Measurements from ENCODE around the gene ALDH9A1.

The ALDH9A1 gene

GRCh38 chr1:165634154-165634921 is 64.0 kb downstream of the ALDH9A1 start:
- WGBS, 2 experiments, result 74 to 86% methylated on average over 3 to 4 of the region's 6 CpGs
- no peaks in the 10 kb centered on the region for H3K9me3 ChIP-seq (ENCODE audit: control insufficient read depth, low read length)

DNA sequence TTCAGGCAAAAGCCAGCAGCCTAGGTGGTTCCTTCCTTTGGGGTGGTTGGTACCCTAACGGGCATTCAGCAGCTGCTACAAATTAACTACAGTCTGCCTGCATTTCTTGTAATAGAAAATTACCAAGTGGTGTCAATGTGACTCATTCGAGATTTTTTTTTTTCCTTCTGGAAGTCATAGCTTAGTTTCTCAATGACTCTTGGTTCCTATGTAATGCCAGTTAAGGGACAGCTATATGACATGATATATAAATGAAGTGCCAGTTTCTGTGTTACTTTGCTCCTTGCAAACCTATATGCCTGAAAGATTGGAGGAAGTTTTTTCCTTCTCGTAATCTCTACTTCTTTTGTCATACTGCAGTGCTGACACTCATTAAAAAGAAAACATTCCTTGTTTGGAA is 64.7 kb downstream of the ALDH9A1 start:
- H3K27me3 ChIP-seq (ENCODE audit: control insufficient read depth, insufficient read depth, low read length, poor library complexity, severe bottlenecking), result peaks cover 11% of the 10 kb centered on the region
- H3K27ac ChIP-seq (ENCODE audit: insufficient read depth, low read depth, low read length, poor library complexity, severe bottlenecking), result no peak overlapping the region
- WGBS, 2 experiments, result 73 to 78% methylated on average over 3 of the region's 3 CpGs
- peaks cover 26% of the 10 kb centered on the region for H3K4me1 ChIP-seq (ENCODE audit: control insufficient read depth, insufficient read depth, low read length)
- H3K4me3 ChIP-seq (ENCODE audit: insufficient read depth, low read depth, low read length), result no peak overlapping the region
- no peaks in the 10 kb centered on the region for H3K9me3 ChIP-seq (ENCODE audit: control insufficient read depth, low read length)
- H3K36me3 ChIP-seq (ENCODE audit: control insufficient read depth, insufficient read depth, low read length), result no peaks in the 10 kb centered on the region

More at GRCh38 chr1:165634154-165634921, 64.0 kb downstream of the ALDH9A1 start:
- no peaks in the 10 kb centered on the region for H3K36me3 ChIP-seq (ENCODE audit: control insufficient read depth, insufficient read depth, low read length)
- no peak overlapping the region for H3K4me3 ChIP-seq (ENCODE audit: insufficient read depth, low read depth, low read length)
- peaks cover 26% of the 10 kb centered on the region for H3K4me1 ChIP-seq (ENCODE audit: control insufficient read depth, insufficient read depth, low read length)
- no peak overlapping the region for H3K27ac ChIP-seq (ENCODE audit: insufficient read depth, low read depth, low read length, poor library complexity, severe bottlenecking)
- peaks cover 7% of the 10 kb centered on the region for H3K27me3 ChIP-seq (ENCODE audit: control insufficient read depth, insufficient read depth, low read length, poor library complexity, severe bottlenecking)

DNA sequence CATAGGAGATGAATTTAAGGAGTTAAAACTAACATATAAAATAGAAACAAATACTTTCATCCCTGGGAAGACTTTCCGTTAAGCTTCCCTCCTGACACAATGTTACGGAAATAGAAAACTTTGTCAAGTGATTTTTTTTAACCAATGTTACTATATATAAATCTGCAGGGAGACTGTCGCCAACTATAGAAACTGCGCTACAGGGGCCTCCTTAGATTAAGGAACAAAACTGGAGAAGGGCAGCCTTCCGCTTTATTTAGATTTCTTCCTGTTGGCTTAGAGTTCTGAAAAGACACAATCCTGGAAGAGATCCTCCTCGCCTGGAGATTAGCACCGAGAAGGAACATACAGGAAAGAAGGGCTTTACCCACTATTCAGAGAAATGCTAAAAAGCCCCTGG is 65.9 kb downstream of the ALDH9A1 start:
- no peak overlapping the region for H3K27ac ChIP-seq (ENCODE audit: insufficient read depth, low read depth, low read length, poor library complexity, severe bottlenecking)
- no peaks in the 10 kb centered on the region for H3K9me3 ChIP-seq (ENCODE audit: control insufficient read depth, low read length)
- 50 to 58% methylated on average over 6 to 7 of the region's 7 CpGs for WGBS, 2 experiments
- no peak overlapping the region for H3K4me3 ChIP-seq (ENCODE audit: insufficient read depth, low read depth, low read length)
- peaks cover 23% of the 10 kb centered on the region for H3K4me1 ChIP-seq (ENCODE audit: control insufficient read depth, insufficient read depth, low read length)
- H3K27me3 ChIP-seq (ENCODE audit: control insufficient read depth, insufficient read depth, low read length, poor library complexity, severe bottlenecking), result peaks cover 11% of the 10 kb centered on the region
- no peaks in the 10 kb centered on the region for H3K36me3 ChIP-seq (ENCODE audit: control insufficient read depth, insufficient read depth, low read length)

GRCh38 chr1:165632152-165632469 is 66.3 kb downstream of the ALDH9A1 start:
- 7 to 12% methylated on average over 5 of the region's 5 CpGs for WGBS, 2 experiments
- Histone ChIP-seq H3K9me3 (ENCODE audit: control insufficient read depth, low read length) (no peaks in the 10 kb centered on the region), H3K36me3 (ENCODE audit: control insufficient read depth, insufficient read depth, low read length) (no peaks in the 10 kb centered on the region), H3K4me1 (ENCODE audit: control insufficient read depth, insufficient read depth, low read length) (peaks cover 23% of the 10 kb centered on the region), H3K27me3 (ENCODE audit: control insufficient read depth, insufficient read depth, low read length, poor library complexity, severe bottlenecking) (peaks cover 11% of the 10 kb centered on the region), H3K4me3 (ENCODE audit: insufficient read depth, low read depth, low read length) (peak overlapping the region; percentile 85), H3K27ac (ENCODE audit: insufficient read depth, low read depth, low read length, poor library complexity, severe bottlenecking) (no peak overlapping the region)

- Histone ChIP-seq H3K9me3 (ENCODE audit: control insufficient read depth, low read length) (no peaks in the 10 kb centered on the region), H3K27me3 (ENCODE audit: control insufficient read depth, insufficient read depth, low read length, poor library complexity, severe bottlenecking) (peaks cover 11% of the 10 kb centered on the region), H3K36me3 (ENCODE audit: control insufficient read depth, insufficient read depth, low read length) (no peaks in the 10 kb centered on the region), H3K4me1 (ENCODE audit: control insufficient read depth, insufficient read depth, low read length) (peaks cover 23% of the 10 kb centered on the region), H3K27ac (ENCODE audit: insufficient read depth, low read depth, low read length, poor library complexity, severe bottlenecking) (no peak overlapping the region), H3K4me3 (ENCODE audit: insufficient read depth, low read depth, low read length) (peak overlapping the region; percentile 85)
- 0 to 1% methylated on average over 31 of the region's 31 CpGs for WGBS, 2 experiments
Observed at GRCh38 chr1:165631342-165632151, 66.8 kb downstream of the ALDH9A1 start.

GRCh38 chr1:165630629-165631341 is 67.6 kb downstream of the ALDH9A1 start, which contains the start of gene MGST3:
TSS of gene MGST3 (plus strand) at chr1:165631234. CDS start at chr1:165649848, 18,614 bp downstream.
- H3K27me3 ChIP-seq (ENCODE audit: control insufficient read depth, insufficient read depth, low read length, poor library complexity, severe bottlenecking), result peaks cover 11% of the 10 kb centered on the region
- 0% methylated on average over 56 of the region's 56 CpGs for WGBS, 2 experiments
- peak within 1 kb of the TSS; percentile 82 for H3K27ac ChIP-seq (ENCODE audit: insufficient read depth, low read depth, low read length, poor library complexity, severe bottlenecking)
- no peaks in the 10 kb centered on the region for H3K36me3 ChIP-seq (ENCODE audit: control insufficient read depth, insufficient read depth, low read length)
- H3K4me3 ChIP-seq (ENCODE audit: insufficient read depth, low read depth, low read length), result peak within 1 kb of the TSS; percentile 85
- H3K4me1 ChIP-seq (ENCODE audit: control insufficient read depth, insufficient read depth, low read length), result peaks cover 23% of the 10 kb centered on the region
- H3K9me3 ChIP-seq (ENCODE audit: control insufficient read depth, low read length), result no peaks in the 10 kb centered on the region

DNA sequence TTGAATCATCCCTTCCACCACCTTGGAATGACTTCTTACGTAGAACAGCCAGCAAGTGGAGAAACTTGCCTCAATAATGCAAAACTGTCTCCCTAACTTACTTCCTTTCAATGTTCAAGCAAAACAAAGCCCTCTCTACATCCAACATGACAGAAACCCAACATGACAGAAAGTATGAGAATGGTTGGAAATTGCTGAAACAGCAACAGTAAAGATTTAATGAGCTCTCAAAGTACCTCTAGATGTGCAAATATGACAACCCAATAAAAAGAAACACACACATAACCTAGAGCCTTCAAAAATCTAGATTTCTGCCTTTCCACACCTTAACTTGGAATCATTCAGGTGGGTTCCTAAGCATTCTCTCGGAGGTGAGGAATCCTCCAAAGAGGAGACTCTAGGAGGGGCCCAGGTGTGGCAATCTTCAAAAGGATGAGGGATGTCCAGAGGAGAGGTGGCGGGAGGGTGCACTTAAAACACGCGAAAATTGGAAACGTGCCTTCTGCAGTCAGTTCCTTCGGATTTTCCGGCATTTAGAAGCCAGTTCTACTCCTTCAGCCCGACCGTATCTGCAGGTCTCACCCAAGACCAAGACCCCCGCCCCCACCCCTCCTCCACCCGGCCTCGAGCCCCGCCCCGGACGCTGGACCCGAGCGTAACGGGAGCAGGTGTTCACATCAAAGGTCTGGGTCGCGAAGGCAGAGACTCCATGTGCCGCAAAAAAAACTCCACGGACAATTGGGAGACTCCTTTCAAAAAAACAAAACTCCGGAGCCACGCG is 68.3 kb downstream of the ALDH9A1 start:
- 5 to 8% methylated on average over 20 to 26 of the region's 26 CpGs for WGBS, 2 experiments
- Histone ChIP-seq H3K4me1 (ENCODE audit: control insufficient read depth, insufficient read depth, low read length) (peaks cover 20% of the 10 kb centered on the region), H3K27me3 (ENCODE audit: control insufficient read depth, insufficient read depth, low read length, poor library complexity, severe bottlenecking) (peaks cover 11% of the 10 kb centered on the region), H3K4me3 (ENCODE audit: insufficient read depth, low read depth, low read length) (peak overlapping the region; percentile 85), H3K27ac (ENCODE audit: insufficient read depth, low read depth, low read length, poor library complexity, severe bottlenecking) (peak overlapping the region; percentile 82), H3K9me3 (ENCODE audit: control insufficient read depth, low read length) (no peaks in the 10 kb centered on the region), H3K36me3 (ENCODE audit: control insufficient read depth, insufficient read depth, low read length) (no peaks in the 10 kb centered on the region)

GRCh38 chr1:165629151-165629550 is 69.2 kb downstream of the ALDH9A1 start:
- no peak overlapping the region for H3K27ac ChIP-seq (ENCODE audit: insufficient read depth, low read depth, low read length, poor library complexity, severe bottlenecking)
- WGBS, 2 experiments, result 92 to 93% methylated on average over 3 of the region's 3 CpGs

GRCh38 chr1:165628147-165628822 is 70.1 kb downstream of the ALDH9A1 start:
- Histone ChIP-seq H3K27me3 (ENCODE audit: control insufficient read depth, insufficient read depth, low read length, poor library complexity, severe bottlenecking) (peaks cover 11% of the 10 kb centered on the region), H3K4me1 (ENCODE audit: control insufficient read depth, insufficient read depth, low read length) (peaks cover 17% of the 10 kb centered on the region), H3K9me3 (ENCODE audit: control insufficient read depth, low read length) (no peaks in the 10 kb centered on the region), H3K36me3 (ENCODE audit: control insufficient read depth, insufficient read depth, low read length) (no peaks in the 10 kb centered on the region), H3K4me3 (ENCODE audit: insufficient read depth, low read depth, low read length) (no peak overlapping the region), H3K27ac (ENCODE audit: insufficient read depth, low read depth, low read length, poor library complexity, severe bottlenecking) (no peak overlapping the region)
- WGBS, 2 experiments, result 87 to 89% methylated on average over 6 of the region's 6 CpGs

More at GRCh38 chr1:165629151-165629550, 69.2 kb downstream of the ALDH9A1 start:
- Histone ChIP-seq H3K4me1 (ENCODE audit: control insufficient read depth, insufficient read depth, low read length) (peaks cover 17% of the 10 kb centered on the region), H3K9me3 (ENCODE audit: control insufficient read depth, low read length) (no peaks in the 10 kb centered on the region), H3K36me3 (ENCODE audit: control insufficient read depth, insufficient read depth, low read length) (no peaks in the 10 kb centered on the region), H3K4me3 (ENCODE audit: insufficient read depth, low read depth, low read length) (no peak overlapping the region), H3K27me3 (ENCODE audit: control insufficient read depth, insufficient read depth, low read length, poor library complexity, severe bottlenecking) (peaks cover 11% of the 10 kb centered on the region)
